Lower leg skin (tissue), 4 donors: Measurements from ENCODE around the gene DEDD. TPM values are rescaled to one million over a fixed set of nuclear protein-coding genes. Genes with fewer than 3 reads are reported as not detected.
A peak's percentile ranks its signal among the peaks of the same experiment; 100 is the strongest.

Source experiments
- DNase-seq, 2 donors: peaks; one replicate each; pipeline ENCODE4 v3.0.0-alpha.2; 2019; ENCODE audit warnings: low spot score in 2 of 2
- H3K4me3 ChIP-seq: fragments of 200-600 bp; sonication (generic); 2 replicates; pipeline ENCODE4 v1.5.1; 2017; ENCODE audit warnings: mild to moderate bottlenecking, low read depth; ENCODE audit not compliant: poor library complexity, severe bottlenecking
- CTCF ChIP-seq, 3 donors: fragments of 450-650 bp; IDR thresholded peaks; one replicate each; pipeline ENCODE4 v1.5.1; 2016; ENCODE audit warnings: antibody characterized with exemption in 3 of 3, mild to moderate bottlenecking in 3 of 3, moderate library complexity in 2 of 3
- POLR2A ChIP-seq, 2 donors: fragments of 450-650 bp; IDR thresholded peaks; one replicate each; pipeline ENCODE4 v1.6.1; 2016 to 2017; ENCODE audit warnings: antibody characterized with exemption in 2 of 2, mild to moderate bottlenecking in 1 of 2, moderate library complexity in 1 of 2
- WGBS, 2 donors: methylation state at CpG; one replicate each; pipeline ENCODE4 v1.1.5; 2018; 5-methylcytosine and 5-hydroxymethylcytosine counted together
- intact Hi-C: fragments of 100-400 bp; cut with DNase I; formaldehyde crosslinking; loops from one replicate; pipeline ENCODE4 v1.15.0; 2023; ENCODE audit warnings: low total_unique reads
- total RNA-seq, 4 donors: library from RNA; depleted of rRNA; stranded (reverse); fragments of >200 nt; gene quantifications; one replicate each; pipeline ENCODE4 v1.1.0, GENCODE V29; 2016

Gene DEDD
- total RNA-seq, 4 donors from 2014 or later: 26.6 to 38.2 (median 29.6) TPM

- no peak overlapping the region for H3K4me3 ChIP-seq
- 53 to 58% methylated on average over 11 to 12 of the region's 12 CpGs for WGBS, 2 donors
- peak; percentile 72 to 93 for DNase-seq
- TF ChIP-seq POLR2A (IDR thresholded peaks at IDR 0.05): no peak
- TF ChIP-seq CTCF (IDR thresholded peaks at IDR 0.05): no peak
- intact Hi-C loops: no loop called here
These were observed 57.6 kb downstream of the DEDD start for GRCh38 chr1:161074676-161075368.

GRCh38 chr1:161073474-161074121 is 58.9 kb downstream of the DEDD start:
- intact Hi-C loops: no loop called here
- peak; percentile 76 to 92 for DNase-seq
- no peak for TF ChIP-seq POLR2A (IDR thresholded peaks at IDR 0.05)
- TF ChIP-seq CTCF (IDR thresholded peaks at IDR 0.05): no peak

GRCh38 chr1:161072751-161073449 is 59.6 kb downstream of the DEDD start:
- DNase-seq: no peak
- no peak overlapping the region for H3K4me3 ChIP-seq
- 93 to 95% methylated on average over 19 of the region's 19 CpGs for WGBS, 2 donors
- TF ChIP-seq POLR2A (IDR thresholded peaks at IDR 0.05): no peak
- TF ChIP-seq CTCF (IDR thresholded peaks at IDR 0.05): no peak
- intact Hi-C loops: no loop called here

More at GRCh38 chr1:161073474-161074121, 58.9 kb downstream of the DEDD start:
- H3K4me3 ChIP-seq: no peak overlapping the region
- 43 to 46% methylated on average over 3 to 7 of the region's 7 CpGs for WGBS, 2 donors

- no peak overlapping the region for H3K4me3 ChIP-seq
- no peak for DNase-seq
- intact Hi-C loops: no loop called here
- TF ChIP-seq POLR2A (IDR thresholded peaks at IDR 0.05) (no peak), CTCF (IDR thresholded peaks at IDR 0.05) (no peak)
- WGBS, 2 donors: 63 to 65% methylated on average over 9 of the region's 9 CpGs
These were observed 60.5 kb downstream of the DEDD start for GRCh38 chr1:161071886-161072371.

Other genes with a start within 250 kb of the DEDD start
- not detected for gene ITLN1, start 247.5 kb downstream of the DEDD start, total RNA-seq
- 1 to 10 TPM in 2 of 4 donors, not detected in 2; 1.0 to 1.2 TPM for gene ITLN2, start 177.9 kb downstream of the DEDD start, total RNA-seq
- gene F11R, start 111.5 kb downstream of the DEDD start, total RNA-seq: 100 to 1,000 TPM in 2 of 4 donors, 10 to 100 TPM in 2; 68.4 to 125 (median 97.5) TPM
- gene TSTD1, start 93.7 kb downstream of the DEDD start, total RNA-seq: 100 to 1,000 TPM in 3 of 4 donors, 10 to 100 TPM in 1; 94.9 to 136 (median 107) TPM
- 10 to 100 TPM; 35.3 to 59.4 (median 43.3) TPM for gene USF1, start 86.7 kb downstream of the DEDD start, total RNA-seq
- gene ARHGAP30, start 62.8 kb downstream of the DEDD start, total RNA-seq: 10 to 100 TPM in 2 of 4 donors, 1 to 10 TPM in 2; 8.5 to 14.8 (median 9.9) TPM
- 100 to 1,000 TPM; 176 to 239 (median 208) TPM for gene NECTIN4, start 43.1 kb downstream of the DEDD start, total RNA-seq
- 1 to 10 TPM in 2 of 4 donors, under 1 TPM in 2; 0.42 to 4.2 (median 1.9) TPM for gene KLHDC9, start 34.3 kb downstream of the DEDD start, total RNA-seq
- gene PFDN2, start 14.6 kb downstream of the DEDD start, total RNA-seq: 10 to 100 TPM; 19.3 to 24.7 (median 22.4) TPM
- 10 to 100 TPM; 26.6 to 35.8 (median 30.2) TPM for gene NIT1, start 14.6 kb downstream of the DEDD start, total RNA-seq
- gene UFC1, start 21.3 kb upstream of the DEDD start, total RNA-seq: 100 to 1,000 TPM in 1 of 4 donors, 10 to 100 TPM in 3; 42.0 to 100 (median 82.5) TPM
- gene USP21, start 26.8 kb upstream of the DEDD start, total RNA-seq: 10 to 100 TPM; 13.7 to 28.8 (median 25.3) TPM
- 10 to 100 TPM; 16.7 to 46.5 (median 24.8) TPM for gene PPOX, start 33.8 kb upstream of the DEDD start, total RNA-seq
- 10 to 100 TPM; 40.9 to 49.9 (median 44.0) TPM for gene B4GALT3, start 44.8 kb upstream of the DEDD start, total RNA-seq
- gene ADAMTS4, start 66.4 kb upstream of the DEDD start, total RNA-seq: 10 to 100 TPM in 1 of 4 donors, 1 to 10 TPM in 2, under 1 TPM in 1; 0.20 to 15.3 (median 4.2) TPM
- gene NDUFS2, start 69.7 kb upstream of the DEDD start, total RNA-seq: 100 to 1,000 TPM in 3 of 4 donors, 10 to 100 TPM in 1; 88.7 to 127 (median 106) TPM
- 10 to 100 TPM in 2 of 4 donors, 1 to 10 TPM in 2; 5.0 to 31.9 (median 17.9) TPM for gene FCER1G, start 82.6 kb upstream of the DEDD start, total RNA-seq
- not detected for gene APOA2, start 91.0 kb upstream of the DEDD start, total RNA-seq
- 10 to 100 TPM in 1 of 4 donors, 1 to 10 TPM in 3; 3.8 to 11.9 (median 7.7) TPM for gene TOMM40L, start 93.4 kb upstream of the DEDD start, total RNA-seq
- gene NR1I3, start 105.5 kb upstream of the DEDD start, total RNA-seq: 1 to 10 TPM in 1 of 4 donors, not detected in 3; 2.1 TPM
- 1 to 10 TPM in 3 of 4 donors, under 1 TPM in 1; 0.80 to 9.1 (median 4.6) TPM for gene PCP4L1, start 126.1 kb upstream of the DEDD start, total RNA-seq
- 1 to 10 TPM in 3 of 4 donors, under 1 TPM in 1; 0.84 to 8.7 (median 4.5) TPM for gene MPZ, start 177.3 kb upstream of the DEDD start, total RNA-seq
- gene SDHC, start 181.7 kb upstream of the DEDD start, total RNA-seq: 100 to 1,000 TPM in 1 of 4 donors, 10 to 100 TPM in 3; 20.6 to 107 (median 52.2) TPM
- gene CFAP126, start 235.2 kb upstream of the DEDD start, total RNA-seq: not detected